ENCODE data around the gene WDR38.

WDR38 gene, protein sequence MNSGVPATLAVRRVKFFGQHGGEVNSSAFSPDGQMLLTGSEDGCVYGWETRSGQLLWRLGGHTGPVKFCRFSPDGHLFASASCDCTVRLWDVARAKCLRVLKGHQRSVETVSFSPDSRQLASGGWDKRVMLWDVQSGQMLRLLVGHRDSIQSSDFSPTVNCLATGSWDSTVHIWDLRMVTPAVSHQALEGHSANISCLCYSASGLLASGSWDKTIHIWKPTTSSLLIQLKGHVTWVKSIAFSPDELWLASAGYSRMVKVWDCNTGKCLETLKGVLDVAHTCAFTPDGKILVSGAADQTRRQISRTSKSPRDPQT

DNA sequence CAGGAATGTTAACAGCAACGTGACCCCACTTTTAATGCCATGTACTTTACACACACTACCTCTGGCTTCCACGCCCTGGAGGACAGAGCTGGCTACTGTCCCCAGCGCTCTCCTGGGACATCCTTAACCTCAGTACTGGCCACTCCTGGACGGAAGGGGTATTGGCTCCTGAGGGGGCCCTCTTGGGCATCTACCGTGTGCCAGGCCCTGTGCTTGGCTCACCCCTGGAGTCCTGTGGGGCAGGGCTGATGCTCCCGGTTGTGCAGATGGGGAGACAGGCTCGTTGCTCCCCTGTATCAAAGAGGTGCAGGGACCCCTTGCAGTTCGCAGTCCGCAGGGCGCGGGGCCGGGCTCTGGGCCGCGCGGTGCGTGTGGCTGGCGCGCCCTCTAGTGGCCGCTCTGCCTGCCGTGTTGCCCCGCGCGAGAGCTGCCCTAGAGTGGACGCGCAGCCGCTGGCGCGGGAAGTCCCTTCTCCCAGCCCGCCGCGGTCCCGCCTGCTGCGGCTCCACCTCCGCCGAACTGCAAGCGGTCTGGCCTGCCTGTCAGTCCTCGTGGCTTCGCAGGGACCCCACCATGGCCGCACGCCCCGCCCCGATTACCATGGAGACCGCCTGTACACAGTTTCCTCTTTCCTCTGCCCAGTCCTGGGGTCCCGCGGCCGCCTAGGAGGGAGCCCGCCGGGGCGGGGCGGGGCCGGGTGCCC, at the start of gene WDR38:
WDR38 (plus strand) TSS at position 632 of the 703 bp plus-strand sequence. CDS start 72 bp downstream, outside the sequence.
- peak; percentile 52 for DNase-seq (ENCODE audit: low read depth, low spot score)

DNA sequence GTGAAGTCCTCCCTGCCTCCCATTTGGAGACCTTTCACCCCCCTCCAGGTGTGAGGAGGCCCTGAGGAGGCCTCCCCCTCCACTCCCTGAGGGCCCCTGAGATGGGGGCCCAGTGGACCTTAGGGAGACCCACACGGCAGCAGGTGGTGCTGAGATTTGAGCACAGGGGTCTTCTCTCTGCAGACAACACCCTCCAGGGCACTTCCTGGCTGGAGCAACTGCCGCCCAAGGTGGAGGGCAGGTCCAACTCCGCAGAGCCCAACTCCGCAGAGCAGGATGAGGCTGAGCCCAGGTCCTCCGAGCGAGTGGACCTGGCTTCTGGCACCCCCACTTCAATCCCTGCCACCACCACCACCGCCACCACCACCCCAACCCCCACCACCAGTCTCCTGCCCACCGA, 49.3 kb upstream of the WDR38 start:
- DNase-seq (ENCODE audit: low read depth, low spot score), result no peak

GRCh38 chr9:124805186-124805585, 48.1 kb upstream of the WDR38 start:
- no peak for DNase-seq (ENCODE audit: low read depth, low spot score)

DNA sequence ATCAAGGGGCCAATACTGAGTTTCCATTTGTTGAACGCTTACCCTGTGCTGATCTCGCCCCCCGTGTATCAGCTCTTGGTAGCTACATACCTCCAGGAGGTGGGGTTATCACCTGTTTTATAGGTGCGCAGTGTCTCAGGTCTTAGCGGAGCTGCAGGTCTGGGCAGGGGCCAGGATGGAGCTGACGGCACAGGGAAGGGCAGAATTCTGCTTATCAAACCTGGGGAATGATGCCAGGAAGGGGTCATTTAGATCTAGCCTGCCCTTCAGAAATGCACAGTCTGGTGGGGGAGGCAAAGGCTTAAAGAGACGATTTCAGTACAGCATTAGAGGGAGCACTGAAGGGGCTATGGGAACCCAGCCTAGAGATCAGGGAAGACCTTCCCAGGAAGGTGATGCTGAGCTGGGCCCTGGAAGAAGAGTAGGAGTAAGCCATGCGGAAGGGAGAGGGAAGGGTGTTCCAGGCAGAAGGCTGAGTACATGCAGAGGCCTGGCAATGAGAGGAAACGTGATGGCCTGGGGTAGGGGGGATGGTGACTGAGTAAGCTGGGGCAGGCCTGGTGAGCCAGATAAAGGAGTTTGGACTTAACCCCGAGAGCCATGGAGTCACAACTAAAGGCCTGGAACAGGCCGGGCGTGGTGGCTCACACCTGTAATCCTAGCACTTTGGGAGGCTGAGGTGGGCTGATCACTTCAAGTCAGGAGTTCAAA, 44.9 kb upstream of the WDR38 start:
- DNase-seq (ENCODE audit: low read depth, low spot score), result no peak

GRCh38 chr9:124809211-124809610, 44.0 kb upstream of the WDR38 start:
- no peak for DNase-seq (ENCODE audit: low read depth, low spot score)

GRCh38 chr9:124809741-124810500, 43.3 kb upstream of the WDR38 start:
- DNase-seq (ENCODE audit: low read depth, low spot score), result no peak

DNA sequence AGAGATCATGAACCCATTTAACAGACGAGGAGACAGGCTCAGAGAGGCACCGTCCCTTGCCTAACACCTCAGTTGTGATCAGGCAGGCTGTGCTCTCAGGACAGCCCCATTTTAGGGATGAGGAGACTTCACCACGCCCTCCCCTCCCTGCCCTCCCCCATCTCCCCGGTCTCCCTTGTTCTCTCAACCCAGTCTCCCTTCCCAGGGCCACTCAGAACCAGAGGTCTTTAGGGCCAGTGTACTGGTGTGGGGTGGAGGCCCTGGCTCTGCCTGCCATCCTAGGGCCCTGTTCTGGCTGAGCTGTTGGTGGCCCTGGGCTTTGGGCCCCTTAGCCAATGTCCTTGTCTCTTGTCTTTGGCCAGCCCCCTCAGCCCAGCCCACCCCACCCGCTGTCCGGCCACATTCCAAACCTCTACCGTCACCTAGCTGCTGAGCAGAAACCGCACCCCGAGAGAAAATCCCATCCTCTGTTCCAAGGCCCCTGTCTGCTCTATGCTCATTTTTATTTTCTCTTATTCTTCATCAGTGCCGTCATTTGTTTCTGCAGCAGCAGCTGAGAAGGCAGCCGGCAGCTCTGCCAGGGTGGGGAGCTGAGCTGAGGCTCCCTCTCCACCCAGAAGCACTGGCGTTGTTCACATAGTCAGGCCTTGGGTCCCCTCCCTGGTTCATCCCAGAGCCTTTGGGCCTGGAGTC, 42.5 kb upstream of the WDR38 start:
- DNase-seq (ENCODE audit: low read depth, low spot score), result peak; percentile 71

DNA sequence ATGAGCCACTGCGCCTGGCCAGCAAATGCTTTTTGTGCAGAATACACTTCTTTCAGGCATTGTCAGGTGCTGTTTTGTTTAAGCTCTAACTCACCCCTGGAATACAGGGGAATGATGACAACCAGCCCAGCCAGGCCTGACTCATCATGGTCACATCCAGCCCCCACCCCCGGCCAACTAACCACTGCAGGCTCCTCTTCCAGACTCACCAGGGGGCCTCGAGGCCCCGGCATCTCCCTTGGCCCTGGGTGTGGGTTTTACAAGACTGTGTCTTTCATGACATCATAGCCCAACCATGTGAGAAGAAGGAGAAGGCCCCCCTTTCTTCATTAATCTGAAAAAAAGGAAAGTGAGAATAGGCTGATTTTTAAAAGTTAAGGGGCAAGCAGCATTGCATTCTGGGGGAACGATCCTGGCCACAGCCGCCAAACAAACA, 40.8 kb upstream of the WDR38 start:
- DNase-seq (ENCODE audit: low read depth, low spot score), result no peak

DNA sequence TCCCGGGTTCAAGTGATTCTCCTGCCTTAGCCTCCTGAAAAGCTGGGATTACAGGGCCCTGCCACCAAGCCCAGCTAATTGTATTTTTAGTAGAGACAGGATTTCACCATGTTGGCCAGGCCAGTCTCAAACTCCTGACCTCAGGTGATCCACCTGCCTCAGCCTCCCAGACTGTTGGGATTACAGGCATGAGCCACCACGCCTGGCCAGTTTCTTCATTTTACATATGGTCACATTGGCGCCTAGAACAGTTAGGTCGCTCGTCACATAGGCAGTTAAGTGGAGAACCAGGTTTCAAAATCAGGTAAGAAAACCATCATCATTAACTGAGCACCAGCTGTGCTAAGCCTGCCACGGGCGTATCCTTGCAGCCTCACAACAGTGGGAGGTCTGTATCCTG, 40.2 kb upstream of the WDR38 start:
- DNase-seq (ENCODE audit: low read depth, low spot score), result no peak

- DNase-seq (ENCODE audit: low read depth, low spot score), result no peak
These were observed 39.6 kb upstream of the WDR38 start for GRCh38 chr9:124813501-124814163.

DNA sequence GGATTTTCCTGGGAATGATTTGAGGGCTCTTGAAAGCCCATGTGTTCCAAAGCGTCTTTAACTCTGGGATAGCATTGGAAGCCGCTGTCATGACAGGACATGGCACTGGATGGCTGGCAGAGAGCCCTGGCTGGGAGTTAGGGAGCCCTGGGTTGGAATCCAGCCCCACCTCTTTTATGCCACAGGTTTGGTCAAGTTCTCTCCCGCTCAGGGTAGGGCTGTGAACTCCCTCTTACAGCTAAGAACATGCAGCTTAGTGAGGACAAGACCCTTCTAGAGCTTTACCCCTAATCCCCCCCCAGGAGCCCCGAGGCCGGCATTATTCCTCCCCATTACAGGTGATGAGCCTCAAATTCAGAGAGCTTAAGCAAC, 39.1 kb upstream of the WDR38 start:
- DNase-seq (ENCODE audit: low read depth, low spot score), result no peak

GRCh38 chr9:124815601-124816000, 37.7 kb upstream of the WDR38 start:
- no peak for DNase-seq (ENCODE audit: low read depth, low spot score)

- DNase-seq (ENCODE audit: low read depth, low spot score), result no peak
These were observed 34.6 kb upstream of the WDR38 start for GRCh38 chr9:124818431-124819281.

DNA sequence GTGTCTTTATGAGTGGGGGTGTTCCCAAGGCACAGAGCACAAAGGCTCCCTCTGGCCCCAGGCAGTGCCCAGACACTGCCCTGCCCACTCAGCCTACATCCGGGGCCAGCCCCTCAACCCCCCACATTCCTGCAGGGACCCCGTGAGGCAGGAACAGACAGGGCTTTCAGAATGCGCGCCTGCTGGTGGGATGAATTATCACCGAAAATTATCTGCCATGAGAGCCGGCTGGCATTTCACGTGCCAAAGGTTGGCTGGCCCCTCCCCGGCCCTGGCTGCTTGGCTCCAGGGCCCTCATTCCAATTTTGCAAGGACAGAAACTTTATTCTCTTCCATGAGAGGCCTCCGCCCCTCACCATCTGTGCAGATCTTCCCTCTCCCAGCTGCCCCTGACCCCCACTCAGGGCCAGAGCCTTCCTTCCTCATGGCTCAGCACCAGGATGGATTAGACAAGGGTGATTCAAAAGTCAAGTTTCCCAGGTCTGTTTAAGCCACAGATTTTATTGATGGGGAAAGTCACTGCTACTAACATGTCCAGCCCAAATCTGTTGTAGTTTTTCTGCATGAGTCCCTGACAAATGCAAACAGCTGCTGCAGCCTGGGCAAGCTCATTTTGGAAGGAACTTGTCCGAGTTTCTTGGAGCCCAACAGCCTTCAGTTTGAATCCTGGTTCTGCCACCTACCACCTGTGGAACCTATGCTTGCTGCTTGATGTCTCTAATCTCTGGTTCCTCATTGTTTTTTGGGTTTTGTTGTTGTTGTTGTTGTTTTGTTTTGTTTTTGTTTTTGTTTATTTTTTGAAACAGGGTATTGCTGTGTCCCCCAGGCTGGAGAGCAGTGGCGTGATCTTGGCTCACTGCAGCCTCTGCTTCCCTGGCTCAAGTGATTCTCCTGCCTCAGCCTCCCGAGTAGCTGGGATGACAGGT, 32.3 kb upstream of the WDR38 start:
- no peak for DNase-seq (ENCODE audit: low read depth, low spot score)

GRCh38 chr9:124828489-124829333, 24.5 kb upstream of the WDR38 start:
- no peak for DNase-seq (ENCODE audit: low read depth, low spot score)

- no peak for DNase-seq (ENCODE audit: low read depth, low spot score)
These were observed 24.0 kb upstream of the WDR38 start for GRCh38 chr9:124829334-124829669.

- DNase-seq (ENCODE audit: low read depth, low spot score), result no peak
These were observed 22.7 kb upstream of the WDR38 start for GRCh38 chr9:124830593-124830992.

All from iPS DF 19.7 (cell line).